Endometrium (tissue), 2 donors: ENCODE results near the gene CHST6.
"Not testable (repeated sequence)": the region's sequence is repeated elsewhere in the genome, so short reads cannot be mapped to it uniquely, and the experiment has no call there.

ENCODE experiments used
- FAIRE-seq: peaks from 2 replicates; lab custom pipeline; 2012; peaks lifted over from hg19 to GRCh38; lab: Jason Lieb, UNC
- donor health status: control.
- donor health status: control.

Gene CHST6

DNA sequence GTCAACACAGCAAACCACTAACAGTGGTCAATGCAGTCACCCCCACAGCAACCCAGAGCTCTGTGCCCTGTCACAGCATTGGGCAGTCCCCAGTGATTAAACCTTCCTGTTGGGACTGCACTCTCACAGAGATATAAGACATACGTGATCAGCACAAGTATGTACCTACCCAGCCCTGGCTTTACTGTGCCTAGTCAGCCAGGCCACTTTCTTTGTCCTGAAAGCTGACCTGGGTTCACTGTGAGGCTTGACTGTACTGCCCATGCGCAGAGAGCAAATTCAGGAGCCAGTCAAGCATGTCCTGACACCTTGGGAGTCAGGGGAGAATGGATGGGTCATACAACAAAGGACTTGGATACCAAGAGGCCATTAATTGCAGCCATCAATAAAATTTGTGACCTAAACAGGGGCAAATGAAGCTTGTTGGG is 19.8 kb downstream of the CHST6 start:
- no peak for FAIRE-seq

- no peak for FAIRE-seq
These were observed 22.0 kb downstream of the CHST6 start for GRCh38 chr16:75472908-75473877.

DNA sequence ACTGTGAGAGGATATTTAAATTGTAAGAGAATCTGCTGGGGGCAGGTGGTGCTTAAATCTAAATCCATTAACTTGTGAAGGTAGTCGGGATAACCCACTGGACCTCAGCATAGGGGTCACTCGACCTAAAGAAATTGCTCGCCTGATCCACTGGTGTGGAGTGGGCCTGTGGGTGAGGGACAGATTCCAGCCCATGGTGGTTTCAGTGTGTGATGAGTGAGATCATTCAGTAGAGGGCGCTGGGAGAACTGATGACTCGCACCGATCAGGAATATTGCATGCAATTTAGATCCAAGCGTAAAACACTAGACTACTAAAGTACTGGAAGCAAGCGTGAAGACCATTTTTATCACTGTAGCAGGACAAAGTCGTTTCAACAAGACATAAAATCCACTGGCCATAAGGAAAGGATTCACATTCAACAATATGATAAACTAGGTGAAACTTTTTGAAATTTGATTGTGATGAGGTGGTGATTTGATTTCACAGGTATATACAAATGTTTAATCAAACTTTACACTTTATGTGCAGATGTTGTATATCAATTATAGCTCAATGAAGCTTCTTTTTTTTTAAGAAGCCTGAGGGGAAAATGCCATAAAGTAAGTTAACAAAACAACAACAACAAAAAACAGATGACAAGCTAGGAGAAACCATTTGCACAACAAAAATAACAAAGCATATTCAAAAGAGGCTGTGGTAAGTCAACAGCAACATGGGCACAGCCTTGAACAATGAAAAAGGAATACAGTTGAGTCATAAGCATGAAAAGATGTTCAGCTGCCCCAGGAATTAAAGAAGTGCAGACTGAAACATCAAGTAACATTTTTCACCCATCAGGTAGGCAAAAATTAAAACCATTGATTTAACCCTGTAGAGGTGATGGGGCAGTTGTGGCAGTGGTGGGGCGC is 23.3 kb downstream of the CHST6 start:
- peak; percentile 26 for FAIRE-seq

- FAIRE-seq: no peak
These were observed 28.5 kb downstream of the CHST6 start for GRCh38 chr16:75466760-75467159.

GRCh38 chr16:75464122-75464918 is 30.9 kb downstream of the CHST6 start, which contains the start of gene TMEM170A:
TSS of gene TMEM170A (minus strand) at chr16:75464689. CDS start at chr16:75464600, 89 bp downstream.
- FAIRE-seq: peak; percentile 88

GRCh38 chr16:75463389-75464121 is 31.7 kb downstream of the CHST6 start:
- FAIRE-seq: not testable (repeated sequence)

GRCh38 chr16:75462806-75463205 is 32.4 kb downstream of the CHST6 start:
- no peak for FAIRE-seq

DNA sequence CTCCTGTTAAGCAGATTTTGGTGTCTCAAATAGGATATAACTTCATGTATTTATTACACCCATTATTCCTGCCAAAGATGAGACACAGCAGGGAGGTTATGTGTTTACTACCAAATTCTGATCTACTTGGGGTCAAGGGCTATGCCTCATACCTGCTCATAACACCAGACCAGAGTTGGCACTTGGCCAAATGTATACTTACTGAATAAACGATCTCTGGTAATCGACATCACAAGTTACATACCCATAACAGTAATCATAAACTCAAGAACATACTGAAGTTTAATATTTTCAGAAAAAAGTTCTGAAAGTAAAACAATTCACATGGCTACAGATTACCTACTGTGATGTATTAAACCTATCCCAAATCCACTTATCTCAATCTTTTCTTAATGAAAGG is 33.7 kb downstream of the CHST6 start:
- no peak for FAIRE-seq

- FAIRE-seq: no peak
These were observed 34.8 kb downstream of the CHST6 start for GRCh38 chr16:75460446-75460845.

- no peak for FAIRE-seq
These were observed 35.5 kb downstream of the CHST6 start for GRCh38 chr16:75459691-75460090.

GRCh38 chr16:75458439-75458838 is 36.8 kb downstream of the CHST6 start:
- FAIRE-seq: no peak

- no peak for FAIRE-seq
These were observed 37.2 kb downstream of the CHST6 start for GRCh38 chr16:75458029-75458428.

DNA sequence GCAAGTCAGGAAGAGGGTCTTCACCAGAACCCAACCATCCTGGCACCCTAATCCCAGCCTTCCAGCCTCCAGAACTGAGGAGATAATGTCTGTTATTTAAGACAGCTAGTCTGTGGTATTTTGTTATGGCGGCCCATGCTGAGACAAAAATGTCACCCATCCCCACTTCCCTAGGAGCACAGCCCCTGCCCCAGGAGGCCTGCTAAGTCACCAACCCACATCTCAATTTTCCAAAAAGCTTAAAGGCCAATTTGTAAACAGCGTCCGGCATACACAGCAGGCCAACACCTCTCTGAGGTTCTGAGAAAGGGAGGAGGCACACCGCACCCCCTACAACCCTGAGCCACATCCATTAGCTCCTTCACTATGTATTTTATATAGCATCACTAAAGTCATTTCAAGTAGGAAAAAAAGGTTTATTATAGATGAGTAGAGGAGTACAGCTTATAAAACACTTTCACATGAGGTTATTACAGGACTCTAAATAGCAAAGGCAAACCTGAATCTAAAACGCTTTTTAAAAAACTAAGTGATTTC is 37.7 kb downstream of the CHST6 start:
- FAIRE-seq: no peak

DNA sequence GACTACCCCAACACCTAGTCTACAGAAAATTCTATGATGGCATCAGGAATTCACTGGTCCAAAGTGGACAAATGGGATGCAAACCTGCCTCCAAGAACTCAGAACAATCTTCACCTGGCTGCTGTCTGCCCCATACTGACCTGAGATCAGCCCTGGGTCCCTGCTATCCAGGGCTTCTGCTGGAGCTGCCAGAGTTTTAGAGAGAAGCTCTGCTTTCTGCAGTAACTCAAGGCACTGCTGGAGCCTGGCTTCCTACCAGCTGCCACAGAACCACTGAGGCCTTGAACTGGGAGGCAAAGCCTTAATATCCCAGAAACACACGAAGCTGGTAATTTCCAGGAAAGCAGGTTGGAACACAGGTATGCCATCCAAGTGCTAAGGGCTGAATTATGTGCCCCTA is 38.3 kb downstream of the CHST6 start:
- no peak for FAIRE-seq

DNA sequence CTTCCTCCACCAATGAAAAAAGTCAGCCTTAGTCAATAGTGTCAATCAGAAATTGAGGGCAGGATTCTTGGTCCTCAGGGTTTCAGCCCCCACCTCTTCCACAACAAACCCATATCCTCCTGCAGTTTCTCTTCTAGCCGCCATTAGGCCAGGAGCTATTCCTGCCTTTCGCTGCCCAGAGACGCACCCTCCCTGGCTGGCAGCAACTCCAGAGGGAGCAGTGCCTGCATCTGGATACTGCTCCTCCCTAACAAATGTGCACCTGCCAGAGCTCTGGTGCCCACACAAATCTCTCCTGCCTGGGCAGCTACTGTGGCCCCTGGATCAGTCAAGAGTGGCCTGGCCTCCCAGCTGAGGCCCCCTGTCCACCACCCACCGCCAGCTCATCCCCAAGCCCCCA is 38.8 kb downstream of the CHST6 start:
- not testable (repeated sequence) for FAIRE-seq

- FAIRE-seq: no peak
These were observed 39.6 kb downstream of the CHST6 start for GRCh38 chr16:75455677-75456076.

- FAIRE-seq: no peak
These were observed 42.6 kb downstream of the CHST6 start for GRCh38 chr16:75452464-75453190.

- no peak for FAIRE-seq
These were observed 48.8 kb downstream of the CHST6 start for GRCh38 chr16:75446416-75446815.

DNA sequence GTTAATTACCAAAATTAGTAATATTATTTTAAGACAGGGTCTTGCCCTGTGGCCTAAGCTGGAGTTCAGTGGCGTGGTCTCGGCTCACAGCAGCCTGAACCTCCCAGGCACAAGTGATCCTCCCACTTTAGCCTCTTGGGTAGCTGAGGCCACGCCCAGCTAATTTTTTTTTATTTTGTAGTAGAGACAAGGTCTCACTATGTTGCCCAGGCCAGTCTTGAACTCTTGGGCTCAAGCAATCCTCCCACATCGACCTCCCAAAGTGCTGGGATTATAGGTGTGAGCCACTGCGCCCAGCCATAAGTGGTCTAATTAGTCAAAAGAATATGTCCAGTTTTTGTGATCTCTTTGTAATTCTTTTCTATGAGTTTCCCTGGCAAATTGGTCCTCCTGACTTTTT is 49.9 kb downstream of the CHST6 start:
- no peak for FAIRE-seq

DNA sequence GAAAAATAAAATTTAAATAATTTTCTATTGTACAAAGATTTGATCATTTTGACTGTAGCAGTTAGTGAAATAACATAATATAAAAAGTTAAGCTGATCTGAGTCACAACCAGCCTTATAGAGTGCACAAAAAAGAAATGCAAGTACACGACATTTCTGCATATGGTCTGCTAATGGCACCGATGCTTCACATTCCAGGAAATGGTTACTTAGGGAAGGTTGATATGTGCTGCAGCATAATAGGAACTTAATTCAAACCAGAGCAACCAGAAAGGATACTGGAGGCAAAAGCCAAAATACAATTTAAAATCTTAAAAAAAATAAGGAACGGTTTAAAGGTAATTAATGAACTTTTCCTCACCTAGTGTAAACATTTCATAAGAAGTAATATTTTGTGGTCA is 51.9 kb downstream of the CHST6 start:
- FAIRE-seq: no peak
